Stomach (tissue), 9 donors: Measurements from ENCODE around the gene DIS3L2. TPM values are rescaled to one million over a fixed set of nuclear protein-coding genes. Genes with fewer than 3 reads are reported as not detected.
"Not testable (repeated sequence)": the region's sequence is repeated elsewhere in the genome, so short reads cannot be mapped to it uniquely, and the experiment has no call there.

Source experiments
- DNase-seq, 2 donors: peaks; one replicate each; pipeline versions ENCODE4 v3.0.0 to v3.0.0-alpha.2; 2013 to 2019
- H3K27ac ChIP-seq, 5 donors: fragments of 200-600 bp in 4 of 5; sonication (generic) in 4 of 5; one replicate each; pipeline ENCODE4 v1.5.1; 2013 to 2019; ENCODE audit warnings: mild to moderate bottlenecking in 1 of 5, moderate library complexity in 1 of 5
- H3K27me3 ChIP-seq, 3 donors: fragments of 200-600 bp; sonication (generic); one replicate each; pipeline ENCODE4 v1.5.1; 2017 to 2019; ENCODE audit warnings: mixed run types in 1 of 3
- H3K36me3 ChIP-seq, 4 donors: fragments of 200-600 bp; sonication (generic); 1 replicate in 3 of 4; 2 replicates in 1 of 4; pipeline ENCODE4 v1.5.1; 2016 to 2019
- H3K4me1 ChIP-seq, 4 donors: fragments of 200-600 bp; sonication (generic); one replicate each; pipeline ENCODE4 v1.5.1; 2016 to 2019
- H3K4me3 ChIP-seq, 4 donors: fragments of 200-600 bp; sonication (generic) in 3 of 4; one replicate each; pipeline ENCODE4 v1.5.1; 2016 to 2019; ENCODE audit warnings: mild to moderate bottlenecking in 1 of 4
- H3K9me3 ChIP-seq, 4 donors: fragments of 200-600 bp; sonication (generic); one replicate each; pipeline ENCODE4 v1.5.1; 2016 to 2019
- CTCF ChIP-seq, 7 experiments: fragments of 450-650 bp in 4 of 7; fragments of 200-600 bp in 3 of 7; sonication (generic) in 3 of 7; IDR thresholded peaks; one replicate each; pipeline ENCODE4 v1.5.1; 2016 to 2019; ENCODE audit warnings: antibody characterized with exemption in 7 of 7, control low read depth in 2 of 7, mild to moderate bottlenecking in 1 of 7
- EP300 ChIP-seq: sonication (generic); formaldehyde crosslinking; IDR thresholded peaks from one replicate; pipeline ENCODE4 v1.6.1; 2017; ENCODE audit warnings: antibody characterized with exemption
- POLR2A ChIP-seq, 4 donors: fragments of 450-650 bp; IDR thresholded peaks; one replicate each; pipeline ENCODE4 v1.6.1; 2016; ENCODE audit warnings: antibody characterized with exemption in 4 of 4, control low read depth in 2 of 4, mild to moderate bottlenecking in 1 of 4, moderate library complexity in 1 of 4
- POLR2AphosphoS5 ChIP-seq, 3 donors: sonication (generic); formaldehyde crosslinking; IDR thresholded peaks; one replicate each; pipeline ENCODE4 v1.6.1; 2016; ENCODE audit warnings: antibody characterized with exemption in 3 of 3
- WGBS, 5 donors: extraction: QIAGEN DNeasy Blood & Tissue Kit in 3 of 5; methylation state at CpG; one replicate each; pipeline versions ENCODE4 v1.1.5 to v1.1.7; 2013 to 2018; 5-methylcytosine and 5-hydroxymethylcytosine counted together
- intact Hi-C: fragments of 100-400 bp; cut with DNase I; formaldehyde crosslinking; loops from one replicate; pipeline ENCODE4 v1.15.1; 2023; ENCODE audit warnings: low total_unique reads
- polyA plus RNA-seq, 3 donors: library from polyadenylated mRNA; stranded (reverse); fragments of 200-250 nt; gene quantifications; one replicate each; pipeline ENCODE4 v1.2.3, GENCODE V29; 2013
- total RNA-seq, 5 donors: library from RNA; depleted of rRNA; stranded (reverse); fragments of >200 nt; gene quantifications; one replicate each; pipeline versions ENCODE4 v1.1.0 to v1.2.3, GENCODE V29; 2014 to 2016
- donor health status: healthy with polysubstance abuse.
- donor health status: Bipolar disorder and iron deficiency.
- donor health status: healthy.

DIS3L2 gene
- total and polyA plus RNA-seq, 8 donors: 10.4 to 124 (median 26.8) TPM

- WGBS, 5 donors: 83 to 93% (median 89%) methylated on average over 14 to 15 of the region's 15 CpGs
- TF ChIP-seq EP300: no peak
- TF ChIP-seq CTCF (IDR thresholded peaks at IDR 0.05): no peak
- no peak for TF ChIP-seq POLR2A (IDR thresholded peaks at IDR 0.05)
- TF ChIP-seq POLR2AphosphoS5 (IDR thresholded peaks at IDR 0.05): no peak
- intact Hi-C loops: no loop called here
Measured at GRCh38 chr2:231946241-231946814, 15.2 kb upstream of the DIS3L2 start.

GRCh38 chr2:231947112-231947511 is 14.4 kb upstream of the DIS3L2 start:
- H3K27ac ChIP-seq, intact Hi-C loops, H3K36me3 ChIP-seq, DNase-seq, H3K4me3 ChIP-seq, H3K9me3 ChIP-seq, H3K27me3 ChIP-seq, H3K4me1 ChIP-seq: not testable (repeated sequence)
- 75 to 83% (median 80%) methylated on average over 11 of the region's 11 CpGs for WGBS, 5 donors

More at GRCh38 chr2:231946241-231946814, 15.2 kb upstream of the DIS3L2 start:
- H3K27ac ChIP-seq: no peak overlapping the region
- H3K4me3 ChIP-seq: no peak overlapping the region
- H3K36me3 ChIP-seq: no peaks in the 10 kb centered on the region
- H3K27me3 ChIP-seq: peaks cover 0 to 9% (median 0%) of the 10 kb centered on the region in 3 donors
- H3K4me1 ChIP-seq: no peaks in the 10 kb centered on the region
- no peak for DNase-seq
- peaks cover 0 to under 1% (median 0%) of the 10 kb centered on the region in 4 donors for H3K9me3 ChIP-seq

- intact Hi-C loops: no loop called here
Measured at GRCh38 chr2:231947694-231948093, 13.8 kb upstream of the DIS3L2 start.

GRCh38 chr2:231951452-231952035 is 10.0 kb upstream of the DIS3L2 start:
- 86 to 96% (median 94%) methylated on average over 2 of the region's 2 CpGs for WGBS, 5 donors
- no peak for TF ChIP-seq CTCF (IDR thresholded peaks at IDR 0.05)
- no peak for TF ChIP-seq EP300
- no peak for TF ChIP-seq POLR2A (IDR thresholded peaks at IDR 0.05)
- TF ChIP-seq POLR2AphosphoS5 (IDR thresholded peaks at IDR 0.05): no peak
- Histone ChIP-seq H3K4me3 (no peak overlapping the region), H3K9me3 (peaks cover 0 to 5% (median 0%) of the 10 kb centered on the region in 4 donors), H3K27me3 (peaks cover 0 to 7% (median 0%) of the 10 kb centered on the region in 3 donors), H3K36me3 (no peaks in the 10 kb centered on the region), H3K4me1 (peaks cover 0 to 4% (median 0%) of the 10 kb centered on the region in 4 donors), H3K27ac (no peak overlapping the region)
- intact Hi-C loops: no loop called here
- DNase-seq: no peak

More at GRCh38 chr2:231947694-231948093, 13.8 kb upstream of the DIS3L2 start:
- H3K4me3 ChIP-seq: no peak overlapping the region
- peaks cover 0 to 5% (median 0%) of the 10 kb centered on the region in 4 donors for H3K9me3 ChIP-seq
- no peak for DNase-seq
- no peak overlapping the region for H3K27ac ChIP-seq
- peaks cover 0 to 7% (median 0%) of the 10 kb centered on the region in 3 donors for H3K27me3 ChIP-seq
- H3K4me1 ChIP-seq: no peaks in the 10 kb centered on the region
- WGBS, 5 donors: 87 to 92% (median 91%) methylated on average over 7 of the region's 7 CpGs
- no peaks in the 10 kb centered on the region for H3K36me3 ChIP-seq
- no peak for TF ChIP-seq POLR2AphosphoS5 (IDR thresholded peaks at IDR 0.05)
- TF ChIP-seq EP300: no peak
- TF ChIP-seq CTCF (IDR thresholded peaks at IDR 0.05): no peak
